Measurements from ENCODE around the gene LRRFIP2. TPM values are rescaled to one million over a fixed set of nuclear protein-coding genes. Genes with fewer than 3 reads are reported as not detected.
"Not testable (repeated sequence)": the region's sequence is repeated elsewhere in the genome, so short reads cannot be mapped to it uniquely, and the experiment has no call there.

LRRFIP2 gene
- total RNA-seq, 2 experiments from 2014 or later = 38.1 to 47.9 TPM

GRCh38 chr3:37148208-37148607, 26.2 kb downstream of the LRRFIP2 start:
- Mint-ChIP-seq H3K4me1 (no peaks in the 10 kb centered on the region), H3K4me3 (no peak overlapping the region), H3K27me3 (no peaks in the 10 kb centered on the region), H3K9me3 (ENCODE audit: low read depth) (no peaks in the 10 kb centered on the region), H3K36me3 (peaks cover 39% of the 10 kb centered on the region), H3K27ac (no peak overlapping the region)
- CTCF ChIA-PET = no interaction called here
- DNase-seq = no peak
- no peak for ATAC-seq

GRCh38 chr3:37147666-37148065, 26.7 kb downstream of the LRRFIP2 start:
- H3K4me3 Mint-ChIP-seq = no peak overlapping the region
- H3K36me3 Mint-ChIP-seq = peaks cover 42% of the 10 kb centered on the region
- DNase-seq (no peak), ATAC-seq (no peak)
- CTCF ChIA-PET = no interaction called here
- no peak overlapping the region for H3K27ac Mint-ChIP-seq
- no peaks in the 10 kb centered on the region for H3K9me3 Mint-ChIP-seq (ENCODE audit: low read depth)
- H3K27me3 Mint-ChIP-seq = no peaks in the 10 kb centered on the region
- H3K4me1 Mint-ChIP-seq = no peaks in the 10 kb centered on the region

- ATAC-seq; H3K4me1 Mint-ChIP-seq; H3K27me3 Mint-ChIP-seq; DNase-seq; H3K9me3 Mint-ChIP-seq (ENCODE audit: low read depth); H3K4me3 Mint-ChIP-seq; H3K27ac Mint-ChIP-seq; CTCF ChIA-PET: not testable (repeated sequence)
- peaks cover 43% of the 10 kb centered on the region for H3K36me3 Mint-ChIP-seq
Observed at GRCh38 chr3:37146927-37147326, 27.5 kb downstream of the LRRFIP2 start.

GRCh38 chr3:37145611-37146010, 28.8 kb downstream of the LRRFIP2 start:
- Mint-ChIP-seq H3K27ac (no peak overlapping the region), H3K4me1 (no peaks in the 10 kb centered on the region), H3K9me3 (ENCODE audit: low read depth) (no peaks in the 10 kb centered on the region), H3K4me3 (no peak overlapping the region), H3K27me3 (no peaks in the 10 kb centered on the region), H3K36me3 (peaks cover 43% of the 10 kb centered on the region)
- CTCF ChIA-PET = no interaction called here
- DNase-seq (no peak), ATAC-seq (no peak)

GRCh38 chr3:37144806-37145205, 29.6 kb downstream of the LRRFIP2 start:
- ATAC-seq (no peak), DNase-seq (no peak)
- H3K4me3 Mint-ChIP-seq = no peak overlapping the region
- CTCF ChIA-PET = no interaction called here
- no peaks in the 10 kb centered on the region for H3K9me3 Mint-ChIP-seq (ENCODE audit: low read depth)
- H3K4me1 Mint-ChIP-seq = no peaks in the 10 kb centered on the region
- peaks cover 43% of the 10 kb centered on the region for H3K36me3 Mint-ChIP-seq
- no peaks in the 10 kb centered on the region for H3K27me3 Mint-ChIP-seq
- no peak overlapping the region for H3K27ac Mint-ChIP-seq

- CTCF ChIA-PET = no interaction called here
- Mint-ChIP-seq H3K4me3 (no peak overlapping the region), H3K27ac (no peak overlapping the region), H3K4me1 (no peaks in the 10 kb centered on the region), H3K9me3 (ENCODE audit: low read depth) (no peaks in the 10 kb centered on the region), H3K27me3 (no peaks in the 10 kb centered on the region), H3K36me3 (peaks cover 42% of the 10 kb centered on the region)
- DNase-seq (no peak), ATAC-seq (no peak)
Observed at GRCh38 chr3:37143821-37144220, 30.6 kb downstream of the LRRFIP2 start.

GRCh38 chr3:37141676-37142075, 32.7 kb downstream of the LRRFIP2 start:
- no peak for DNase-seq
- Mint-ChIP-seq H3K4me1 (peaks cover 5% of the 10 kb centered on the region), H3K27me3 (no peaks in the 10 kb centered on the region)

GRCh38 chr3:37140899-37141541, 33.4 kb downstream of the LRRFIP2 start:
- Mint-ChIP-seq H3K27ac (no peak overlapping the region), H3K4me3 (no peak overlapping the region), H3K9me3 (ENCODE audit: low read depth) (no peaks in the 10 kb centered on the region), H3K4me1 (peaks cover 5% of the 10 kb centered on the region), H3K36me3 (peaks cover 22% of the 10 kb centered on the region), H3K27me3 (no peaks in the 10 kb centered on the region)
- CTCF ChIA-PET = interaction anchor here (1.6 kb wide), 1 partner anchor 138 kb away, joined by 3 read pairs; no protein-coding TSS in a partner anchor
- ATAC-seq = no peak
- no peak for DNase-seq

More at GRCh38 chr3:37141676-37142075, 32.7 kb downstream of the LRRFIP2 start:
- Mint-ChIP-seq H3K9me3 (ENCODE audit: low read depth) (no peaks in the 10 kb centered on the region), H3K27ac (no peak overlapping the region), H3K4me3 (no peak overlapping the region), H3K36me3 (peaks cover 28% of the 10 kb centered on the region)
- CTCF ChIA-PET = interaction anchor here (1.6 kb wide), 1 partner anchor 137 kb away, joined by 3 read pairs; no protein-coding TSS in a partner anchor
- no peak for ATAC-seq

- CTCF ChIA-PET = no interaction called here
- Mint-ChIP-seq H3K9me3 (ENCODE audit: low read depth) (no peaks in the 10 kb centered on the region), H3K36me3 (peaks cover 21% of the 10 kb centered on the region), H3K27ac (no peak overlapping the region), H3K27me3 (no peaks in the 10 kb centered on the region), H3K4me3 (no peak overlapping the region), H3K4me1 (peaks cover 5% of the 10 kb centered on the region)
- peak; percentile 27 for ATAC-seq
- no peak for DNase-seq
Observed at GRCh38 chr3:37139567-37140052, 34.8 kb downstream of the LRRFIP2 start.

GRCh38 chr3:37138816-37139215, 35.6 kb downstream of the LRRFIP2 start:
- CTCF ChIA-PET = no interaction called here
- Mint-ChIP-seq H3K27me3 (no peaks in the 10 kb centered on the region), H3K9me3 (ENCODE audit: low read depth) (no peaks in the 10 kb centered on the region), H3K4me3 (no peak overlapping the region), H3K4me1 (peaks cover 5% of the 10 kb centered on the region), H3K27ac (no peak overlapping the region), H3K36me3 (peaks cover 16% of the 10 kb centered on the region)
- no peak for DNase-seq
- no peak for ATAC-seq

- peaks cover 8% of the 10 kb centered on the region for H3K36me3 Mint-ChIP-seq
- no peaks in the 10 kb centered on the region for H3K27me3 Mint-ChIP-seq
- no peak for ATAC-seq
- H3K4me1 Mint-ChIP-seq = peaks cover 5% of the 10 kb centered on the region
- CTCF ChIA-PET = no interaction called here
- DNase-seq = no peak
- no peaks in the 10 kb centered on the region for H3K9me3 Mint-ChIP-seq (ENCODE audit: low read depth)
- H3K27ac Mint-ChIP-seq = no peak overlapping the region
- no peak overlapping the region for H3K4me3 Mint-ChIP-seq
Observed at GRCh38 chr3:37137516-37137915, 36.9 kb downstream of the LRRFIP2 start.

- no peaks in the 10 kb centered on the region for H3K27me3 Mint-ChIP-seq
- H3K36me3 Mint-ChIP-seq = peaks cover 4% of the 10 kb centered on the region
- no peak for DNase-seq
- CTCF ChIA-PET = no interaction called here
- no peaks in the 10 kb centered on the region for H3K9me3 Mint-ChIP-seq (ENCODE audit: low read depth)
- no peak overlapping the region for H3K4me3 Mint-ChIP-seq
- H3K27ac Mint-ChIP-seq = no peak overlapping the region
- H3K4me1 Mint-ChIP-seq = peaks cover 8% of the 10 kb centered on the region
- no peak for ATAC-seq
Observed at GRCh38 chr3:37136067-37136466, 38.3 kb downstream of the LRRFIP2 start.

GRCh38 chr3:37135561-37135960, 38.8 kb downstream of the LRRFIP2 start:
- Mint-ChIP-seq H3K36me3 (peaks cover 5% of the 10 kb centered on the region), H3K4me1 (peaks cover 11% of the 10 kb centered on the region), H3K9me3 (ENCODE audit: low read depth) (no peaks in the 10 kb centered on the region), H3K27me3 (no peaks in the 10 kb centered on the region), H3K27ac (no peak overlapping the region), H3K4me3 (no peak overlapping the region)
- no peak for DNase-seq
- CTCF ChIA-PET = no interaction called here
- ATAC-seq = no peak

GRCh38 chr3:37132334-37132733, 42.0 kb downstream of the LRRFIP2 start:
- no peak for ATAC-seq
- CTCF ChIA-PET = no interaction called here

GRCh38 chr3:37131860-37132144, 42.6 kb downstream of the LRRFIP2 start:
- H3K36me3 Mint-ChIP-seq = peaks cover 14% of the 10 kb centered on the region
- DNase-seq (no peak), ATAC-seq (no peak)
- H3K9me3 Mint-ChIP-seq (ENCODE audit: low read depth) = no peaks in the 10 kb centered on the region
- H3K4me3 Mint-ChIP-seq = no peak overlapping the region
- H3K4me1 Mint-ChIP-seq = peaks cover 19% of the 10 kb centered on the region
- H3K27me3 Mint-ChIP-seq = no peaks in the 10 kb centered on the region
- CTCF ChIA-PET = no interaction called here
- no peak overlapping the region for H3K27ac Mint-ChIP-seq

More at GRCh38 chr3:37132334-37132733, 42.0 kb downstream of the LRRFIP2 start:
- no peak for DNase-seq
- peaks cover 19% of the 10 kb centered on the region for H3K4me1 Mint-ChIP-seq
- H3K9me3 Mint-ChIP-seq (ENCODE audit: low read depth) = no peaks in the 10 kb centered on the region
- H3K27me3 Mint-ChIP-seq = no peaks in the 10 kb centered on the region
- H3K36me3 Mint-ChIP-seq = peaks cover 14% of the 10 kb centered on the region
- no peak overlapping the region for H3K4me3 Mint-ChIP-seq
- H3K27ac Mint-ChIP-seq = no peak overlapping the region
